Ovary (tissue), 9 donors: ENCODE results near the gene DLG5. TPM values are rescaled to one million over a fixed set of nuclear protein-coding genes. Genes with fewer than 3 reads are reported as not detected.

ENCODE experiments used
- DNase-seq, 5 donors: peaks; one replicate each; pipeline ENCODE4 v3.0.0-alpha.2; 2019 to 2020
- H3K27ac ChIP-seq, 2 donors: fragments of 200-600 bp; one replicate each; pipeline versions ENCODE4 v1.5.1 to v1.8.0; 2019 to 2022
- H3K27me3 ChIP-seq: fragments of 200-600 bp; one replicate; pipeline ENCODE4 v1.8.0; 2022
- H3K36me3 ChIP-seq: fragments of 200-600 bp; sonication (generic); one replicate; pipeline ENCODE4 v1.5.1; 2019
- H3K4me1 ChIP-seq: one replicate; pipeline ENCODE4 v1.8.1; 2013; ENCODE audit warnings: mild to moderate bottlenecking, moderate library complexity; ENCODE audit not compliant: insufficient read depth
- H3K4me3 ChIP-seq: fragments of 200-600 bp; sonication (generic); one replicate; pipeline ENCODE4 v1.5.1; 2017
- H3K9me3 ChIP-seq, 2 donors: fragments of 200-600 bp in 1 of 2; sonication (generic) in 1 of 2; one replicate each; pipeline versions ENCODE4 v1.5.1 to v1.8.1; 2013 to 2019; ENCODE audit warnings: mild to moderate bottlenecking in 1 of 2, moderate library complexity in 1 of 2
- EP300 ChIP-seq: sonication (generic); formaldehyde crosslinking; IDR thresholded peaks from one replicate; pipeline ENCODE4 v1.6.1; 2017; ENCODE audit warnings: antibody characterized with exemption
- POLR2A ChIP-seq: fragments of 450-650 bp; IDR thresholded peaks from one replicate; pipeline ENCODE4 v1.6.1; 2017; ENCODE audit warnings: antibody characterized with exemption, mild to moderate bottlenecking, moderate library complexity
- WGBS, 3 donors: extraction: QIAGEN DNeasy Blood & Tissue Kit in 1 of 3; methylation state at CpG; one replicate each; pipeline versions ENCODE4 v1.1.5 to v1.1.7; 2013 to 2017; 5-methylcytosine and 5-hydroxymethylcytosine counted together
- intact Hi-C, 4 donors: fragments of 100-400 bp; cut with DNase I; formaldehyde crosslinking; loops; one replicate each; pipeline versions ENCODE4 v1.11.0 to v1.15.1; 2022 to 2023
- polyA plus RNA-seq, 2 donors: library from polyadenylated mRNA; stranded (reverse); fragments of 200-250 nt in 1 of 2; fragments of 350-450 nt in 1 of 2; fragmentation: Illumina TruSeq in 1 of 2; extraction: RNeasy Lipid Tissue Mini Kit (QIAGEN cat#74804) in 1 of 2; gene quantifications; one replicate each; pipeline ENCODE4 v1.2.3, GENCODE V29; 2013 to 2014
- total RNA-seq, 7 donors: library from RNA; depleted of rRNA in 2 of 7; stranded (reverse); fragments of >200 nt in 2 of 7; fragmentation: NEBNext Ultra II Directional in 3 of 7; extraction: Animal tissue kit (Norgen Biotek cat#: 25700) in 3 of 7; gene quantifications; one replicate each; pipeline versions ENCODE4 v1.1.0 to v1.2.4, GENCODE V29; 2016 to 2023
- TF ChIP-seq, protein P1 (sequence below), 3 donors: fragments of 450-650 bp in 2 of 3; fragments of 200-600 bp in 1 of 3; IDR thresholded peaks; one replicate each; pipeline versions ENCODE4 v1.5.1 to v1.8.0; 2016 to 2022; ENCODE audit warnings: antibody characterized with exemption in 3 of 3, mild to moderate bottlenecking in 1 of 3
- donor health status: DM: no; HTN: no; CAD: no; lungs with moderate emphysema.
- donor health status: DM: no; HTN: no; CAD: no.
- donor health status: Bipolar disorder and iron deficiency.
- donor health status: DM: yes; HTN: yes; CAD: no.
- donor health status: DM: no; HTN: no; CAD: no.
- donor health status: DM: yes; HTN: yes; CAD: no.

Gene DLG5
- total and polyA plus RNA-seq, 9 donors: 29.1 to 71.9 (median 42.8) TPM

DNA sequence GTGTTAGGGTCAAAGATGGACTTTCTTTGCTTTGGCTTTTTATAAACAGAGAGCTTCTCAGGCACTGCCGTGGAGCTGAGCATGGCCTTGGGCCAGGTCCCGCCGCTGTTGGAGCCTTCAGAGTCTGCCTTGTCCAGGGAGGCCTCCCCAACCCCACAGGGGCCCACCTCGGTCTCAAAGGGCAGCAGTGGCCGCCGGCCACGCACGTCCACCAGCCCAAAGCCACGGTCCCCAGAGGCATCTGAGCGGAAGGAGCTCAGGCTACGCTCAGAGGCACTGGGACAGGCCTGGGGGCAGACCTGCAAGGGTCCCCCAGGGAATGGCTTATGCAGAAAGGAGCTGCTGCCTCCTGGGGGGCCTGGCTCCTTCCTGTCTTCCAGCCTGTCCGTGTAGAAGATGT lies 105.0 kb downstream of the DLG5 start:
- Histone ChIP-seq H3K4me1 (no peaks in the 10 kb centered on the region), H3K9me3 (no peaks in the 10 kb centered on the region), H3K4me3 (no peak overlapping the region), H3K27me3 (no peaks in the 10 kb centered on the region), H3K27ac (no peak overlapping the region), H3K36me3 (no peaks in the 10 kb centered on the region)
- TF ChIP-seq POLR2A (no peak), EP300 (no peak)
- TF ChIP-seq, protein P1, sequence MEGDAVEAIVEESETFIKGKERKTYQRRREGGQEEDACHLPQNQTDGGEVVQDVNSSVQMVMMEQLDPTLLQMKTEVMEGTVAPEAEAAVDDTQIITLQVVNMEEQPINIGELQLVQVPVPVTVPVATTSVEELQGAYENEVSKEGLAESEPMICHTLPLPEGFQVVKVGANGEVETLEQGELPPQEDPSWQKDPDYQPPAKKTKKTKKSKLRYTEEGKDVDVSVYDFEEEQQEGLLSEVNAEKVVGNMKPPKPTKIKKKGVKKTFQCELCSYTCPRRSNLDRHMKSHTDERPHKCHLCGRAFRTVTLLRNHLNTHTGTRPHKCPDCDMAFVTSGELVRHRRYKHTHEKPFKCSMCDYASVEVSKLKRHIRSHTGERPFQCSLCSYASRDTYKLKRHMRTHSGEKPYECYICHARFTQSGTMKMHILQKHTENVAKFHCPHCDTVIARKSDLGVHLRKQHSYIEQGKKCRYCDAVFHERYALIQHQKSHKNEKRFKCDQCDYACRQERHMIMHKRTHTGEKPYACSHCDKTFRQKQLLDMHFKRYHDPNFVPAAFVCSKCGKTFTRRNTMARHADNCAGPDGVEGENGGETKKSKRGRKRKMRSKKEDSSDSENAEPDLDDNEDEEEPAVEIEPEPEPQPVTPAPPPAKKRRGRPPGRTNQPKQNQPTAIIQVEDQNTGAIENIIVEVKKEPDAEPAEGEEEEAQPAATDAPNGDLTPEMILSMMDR (IDR thresholded peaks at IDR 0.05): no peak
- intact Hi-C loops: no loop called here
- WGBS, 3 donors: 74 to 81% (median 80%) methylated on average over 12 of the region's 12 CpGs
- no peak for DNase-seq

- WGBS, 3 donors: 95 to 97% (median 96%) methylated on average over 15 of the region's 15 CpGs
- H3K36me3 ChIP-seq: no peaks in the 10 kb centered on the region
- intact Hi-C loops: no loop called here
- no peaks in the 10 kb centered on the region for H3K9me3 ChIP-seq
- TF ChIP-seq POLR2A (no peak), EP300 (no peak)
- TF ChIP-seq, protein P1 (IDR thresholded peaks at IDR 0.05): no peak
- DNase-seq: no peak
- no peak overlapping the region for H3K4me3 ChIP-seq
- no peak overlapping the region for H3K27ac ChIP-seq
- H3K27me3 ChIP-seq: no peaks in the 10 kb centered on the region
- no peaks in the 10 kb centered on the region for H3K4me1 ChIP-seq
Measured at GRCh38 chr10:77821036-77821435, 105.5 kb downstream of the DLG5 start.

DNA sequence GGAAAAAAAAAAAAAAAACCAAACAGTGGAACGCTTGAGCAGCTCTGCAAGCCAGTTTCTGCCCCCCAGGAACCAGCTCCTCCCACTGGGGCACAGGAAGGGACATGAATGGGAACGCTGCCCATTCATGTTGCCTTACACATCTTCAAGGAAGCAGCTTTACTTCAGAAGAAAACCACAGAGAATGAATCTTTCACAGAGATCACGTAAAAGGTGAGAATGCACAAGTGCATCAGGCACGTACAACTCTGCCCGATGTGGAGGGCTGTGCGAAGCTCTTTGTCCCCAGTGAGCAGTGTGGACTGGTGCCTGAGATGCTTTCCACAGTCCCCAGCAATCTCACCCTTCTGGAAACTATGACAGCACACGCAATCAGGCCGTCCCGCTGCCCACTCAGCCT lies 106.2 kb downstream of the DLG5 start:
- Histone ChIP-seq H3K4me3 (no peak overlapping the region), H3K36me3 (no peaks in the 10 kb centered on the region), H3K27ac (no peak overlapping the region), H3K27me3 (no peaks in the 10 kb centered on the region), H3K9me3 (no peaks in the 10 kb centered on the region), H3K4me1 (no peaks in the 10 kb centered on the region)
- intact Hi-C loops: no loop called here
- DNase-seq: no peak
- TF ChIP-seq, protein P1 (IDR thresholded peaks at IDR 0.05): no peak
- TF ChIP-seq POLR2A (no peak), EP300 (no peak)
- WGBS, 3 donors: 85 to 89% (median 88%) methylated on average over 9 of the region's 9 CpGs

DNA sequence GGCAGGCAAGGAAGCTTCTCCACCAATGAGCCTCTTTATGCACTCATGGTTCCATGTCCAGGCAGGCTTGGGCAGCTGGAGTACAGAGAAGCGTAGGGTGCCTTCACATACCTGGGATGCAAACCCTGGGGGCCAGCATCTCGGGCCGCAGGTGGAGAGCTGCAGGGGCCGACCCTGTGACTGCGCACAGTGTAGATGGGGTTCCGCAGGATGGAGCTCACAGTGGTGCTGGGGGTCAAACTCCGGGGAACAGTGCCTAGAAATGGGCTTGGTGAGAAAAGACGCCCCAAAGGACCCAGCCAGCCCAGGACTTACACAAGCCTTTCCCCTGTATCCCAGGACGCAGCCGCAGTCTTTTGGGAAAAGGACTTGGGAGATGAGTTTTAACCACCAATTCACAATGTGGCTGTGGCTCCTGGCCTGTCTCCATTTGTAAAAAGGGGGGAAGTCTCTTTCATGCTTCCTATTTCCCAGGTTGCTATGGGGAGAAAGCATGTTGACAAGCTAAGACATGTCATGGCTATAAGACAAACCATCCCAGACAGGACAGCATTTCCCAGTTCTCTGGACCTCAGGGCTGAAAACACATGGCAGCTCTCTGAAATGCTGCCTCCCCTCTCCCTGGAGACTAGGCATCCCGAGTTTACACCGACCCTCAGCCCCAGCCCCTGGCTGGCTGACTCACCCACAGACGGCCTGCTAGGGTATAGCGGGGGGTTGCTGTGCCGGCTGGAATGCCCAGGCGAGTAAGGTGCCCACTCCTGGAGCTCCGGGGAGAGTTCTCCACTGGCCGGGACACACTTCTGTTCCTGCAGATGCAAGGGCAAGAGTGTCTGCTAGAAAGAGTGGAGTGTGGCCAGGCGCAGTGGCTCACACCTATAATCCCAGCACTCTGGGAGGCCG lies 107.1 kb downstream of the DLG5 start:
- Histone ChIP-seq H3K4me3 (no peak overlapping the region), H3K27me3 (no peaks in the 10 kb centered on the region), H3K27ac (no peak overlapping the region), H3K9me3 (no peaks in the 10 kb centered on the region), H3K4me1 (no peaks in the 10 kb centered on the region), H3K36me3 (no peaks in the 10 kb centered on the region)
- 91 to 93% (median 93%) methylated on average over 20 of the region's 20 CpGs for WGBS, 3 donors
- TF ChIP-seq EP300 (no peak), POLR2A (no peak)
- TF ChIP-seq, protein P1 (IDR thresholded peaks at IDR 0.05): no peak
- intact Hi-C loops: no loop called here
- DNase-seq: no peak
